ENCODE results near the gene C10orf71. TPM values are rescaled to one million over a fixed set of nuclear protein-coding genes. Genes with fewer than 3 reads are reported as not detected.

C10orf71 gene, protein sequence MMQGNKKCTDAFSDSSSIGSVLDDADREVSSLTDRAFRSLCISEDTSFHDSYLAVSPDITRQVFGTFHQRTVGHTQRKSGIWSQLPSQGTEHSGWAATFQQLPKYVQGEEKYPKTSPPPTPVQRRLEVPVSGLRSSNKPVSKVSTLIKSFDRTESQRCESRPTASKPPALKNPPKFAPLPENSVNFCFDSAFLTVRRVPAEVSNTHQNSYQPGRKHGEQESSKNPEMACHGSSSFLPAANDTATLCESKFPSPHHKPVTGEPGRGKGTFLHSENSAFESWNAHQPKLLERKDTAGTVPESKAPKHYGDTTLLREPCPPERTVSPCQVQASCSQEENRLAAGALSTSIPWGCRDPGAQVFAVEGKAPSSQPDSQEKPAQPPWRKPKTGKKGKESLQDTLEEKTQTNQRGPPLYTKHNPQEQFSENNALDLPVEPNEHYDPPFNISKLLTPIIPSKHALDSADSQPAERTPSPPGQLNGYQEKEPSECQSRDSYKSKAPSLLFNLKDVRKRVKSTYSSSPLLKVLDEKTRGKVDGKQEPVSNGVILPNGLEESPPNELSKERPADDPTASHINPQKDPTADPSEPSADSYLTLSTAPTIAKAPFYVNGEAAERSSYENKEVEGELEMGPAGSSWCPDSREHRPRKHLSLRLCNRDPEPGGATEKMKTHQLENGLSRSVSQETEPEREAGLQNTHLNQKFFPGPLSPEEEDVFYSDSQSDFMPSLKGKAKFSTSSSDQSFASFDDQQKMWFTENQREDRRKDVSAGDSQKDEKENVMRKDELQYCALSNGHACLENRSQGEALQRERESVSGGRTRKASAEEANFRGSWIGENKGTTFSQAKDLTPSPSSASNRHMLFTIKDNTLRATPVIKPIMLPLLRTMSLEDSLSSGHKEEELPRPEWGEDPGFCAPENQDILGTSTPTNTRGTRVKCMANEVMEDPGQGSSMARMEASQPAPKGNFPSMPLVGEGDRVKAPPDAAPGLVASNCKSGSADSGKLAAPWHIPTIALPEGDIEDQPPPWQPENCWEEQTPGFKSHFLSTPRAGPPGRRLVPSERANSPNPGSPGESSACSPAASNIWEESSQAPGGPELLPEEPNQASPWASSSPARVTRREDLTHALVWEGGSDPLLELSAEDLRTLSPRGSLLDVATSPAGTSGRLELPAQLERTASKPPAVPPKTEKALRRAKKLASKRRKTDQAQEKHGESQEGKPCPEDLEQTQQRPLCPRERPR (N-terminal part only)
- total RNA-seq = under 1 TPM in 1 of 9 donors, not detected in 8; 0.10 TPM
- polyA plus RNA-seq = under 1 TPM in 1 of 3 donors, not detected in 2; 0.08 TPM
- long read RNA-seq, donor 1 = 0 reads
- long read RNA-seq, donor 2 = 0 reads
- long read RNA-seq, donor 3 = 0 reads
- long read RNA-seq, donor 4 = 0 reads
- long read RNA-seq, donor 5 = 0 reads
- long read RNA-seq, donor 6, partial matches to known transcripts = 0 of 1 reads
- long read RNA-seq, donor 6, other reads (novel, unspliced or antisense) = 1 of 1 reads
- long read RNA-seq, donor 7 = 0 reads
- long read RNA-seq, donor 8 = 0 reads
- long read RNA-seq, donor 9 = 0 reads
- long read RNA-seq, donor 10 = 0 reads

DNA sequence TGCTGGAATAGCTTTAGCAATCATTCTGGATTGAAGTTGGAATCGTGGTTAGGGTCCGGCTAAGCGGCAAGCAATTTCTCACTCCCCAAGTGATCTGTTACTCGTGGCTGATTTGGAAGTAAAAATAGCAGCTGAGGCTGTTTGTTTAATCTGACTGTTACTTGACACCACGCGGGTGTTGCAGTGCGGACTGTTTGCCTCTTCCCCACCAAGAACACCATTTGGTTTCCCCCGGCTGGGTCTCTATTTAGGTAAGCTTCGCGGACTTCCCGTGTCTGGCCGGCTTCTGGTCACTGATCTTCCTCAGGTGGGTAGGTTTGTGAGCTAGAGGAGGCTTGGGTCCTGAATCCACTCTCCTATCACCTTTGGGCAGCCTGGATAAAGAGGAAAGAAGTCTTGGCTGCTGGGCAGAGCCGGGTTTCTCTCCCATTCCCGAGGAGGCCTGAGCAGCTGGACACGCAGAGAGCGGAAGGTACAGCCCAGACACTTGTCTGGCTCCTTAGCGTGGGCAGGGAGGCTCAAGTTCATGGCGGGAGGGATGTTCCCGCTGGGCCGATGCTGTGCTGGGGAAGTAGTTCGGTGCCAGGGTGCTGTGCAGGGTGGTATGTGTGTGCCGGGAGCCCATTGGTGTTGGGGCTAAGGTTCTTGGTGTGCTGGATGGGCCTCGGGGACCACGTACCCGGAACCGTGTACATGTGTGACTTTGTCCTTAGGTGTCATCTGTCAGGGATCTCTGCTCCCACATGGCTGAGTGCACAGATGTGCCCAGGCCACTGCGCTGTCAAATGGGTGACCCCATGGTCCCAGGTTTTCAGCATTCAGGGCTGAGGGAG, at the start of gene C10orf71:
TSS of gene C10orf71 (plus strand) at position 188 of the 833 bp plus-strand sequence. CDS start 23,376 bp downstream, outside the sequence.
- H3K9me3 ChIP-seq (replicated peaks in 1 of 3) = no peaks in the 10 kb centered on the region
- intact Hi-C loops (cut with DNase I) = no loop called here
- DNase-seq = no peak
- no peak within 1 kb of the TSS for H3K27ac ChIP-seq
- no peaks in the 10 kb centered on the region for H3K27me3 ChIP-seq
- no peak within 1 kb of the TSS for H3K4me3 ChIP-seq
- WGBS, 4 donors = 78 to 86% (median 82%) methylated on average over 21 to 27 of the region's 27 CpGs
- H3K36me3 ChIP-seq (replicated peaks in 1 of 2) = no peaks in the 10 kb centered on the region
- TF ChIP-seq, protein P1, sequence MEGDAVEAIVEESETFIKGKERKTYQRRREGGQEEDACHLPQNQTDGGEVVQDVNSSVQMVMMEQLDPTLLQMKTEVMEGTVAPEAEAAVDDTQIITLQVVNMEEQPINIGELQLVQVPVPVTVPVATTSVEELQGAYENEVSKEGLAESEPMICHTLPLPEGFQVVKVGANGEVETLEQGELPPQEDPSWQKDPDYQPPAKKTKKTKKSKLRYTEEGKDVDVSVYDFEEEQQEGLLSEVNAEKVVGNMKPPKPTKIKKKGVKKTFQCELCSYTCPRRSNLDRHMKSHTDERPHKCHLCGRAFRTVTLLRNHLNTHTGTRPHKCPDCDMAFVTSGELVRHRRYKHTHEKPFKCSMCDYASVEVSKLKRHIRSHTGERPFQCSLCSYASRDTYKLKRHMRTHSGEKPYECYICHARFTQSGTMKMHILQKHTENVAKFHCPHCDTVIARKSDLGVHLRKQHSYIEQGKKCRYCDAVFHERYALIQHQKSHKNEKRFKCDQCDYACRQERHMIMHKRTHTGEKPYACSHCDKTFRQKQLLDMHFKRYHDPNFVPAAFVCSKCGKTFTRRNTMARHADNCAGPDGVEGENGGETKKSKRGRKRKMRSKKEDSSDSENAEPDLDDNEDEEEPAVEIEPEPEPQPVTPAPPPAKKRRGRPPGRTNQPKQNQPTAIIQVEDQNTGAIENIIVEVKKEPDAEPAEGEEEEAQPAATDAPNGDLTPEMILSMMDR (IDR thresholded peaks at IDR 0.05) = no peak
- TF ChIP-seq POLR2A (IDR thresholded peaks at IDR 0.05) = no peak
- no peaks in the 10 kb centered on the region for H3K4me1 ChIP-seq (replicated peaks in 1 of 2)

DNA sequence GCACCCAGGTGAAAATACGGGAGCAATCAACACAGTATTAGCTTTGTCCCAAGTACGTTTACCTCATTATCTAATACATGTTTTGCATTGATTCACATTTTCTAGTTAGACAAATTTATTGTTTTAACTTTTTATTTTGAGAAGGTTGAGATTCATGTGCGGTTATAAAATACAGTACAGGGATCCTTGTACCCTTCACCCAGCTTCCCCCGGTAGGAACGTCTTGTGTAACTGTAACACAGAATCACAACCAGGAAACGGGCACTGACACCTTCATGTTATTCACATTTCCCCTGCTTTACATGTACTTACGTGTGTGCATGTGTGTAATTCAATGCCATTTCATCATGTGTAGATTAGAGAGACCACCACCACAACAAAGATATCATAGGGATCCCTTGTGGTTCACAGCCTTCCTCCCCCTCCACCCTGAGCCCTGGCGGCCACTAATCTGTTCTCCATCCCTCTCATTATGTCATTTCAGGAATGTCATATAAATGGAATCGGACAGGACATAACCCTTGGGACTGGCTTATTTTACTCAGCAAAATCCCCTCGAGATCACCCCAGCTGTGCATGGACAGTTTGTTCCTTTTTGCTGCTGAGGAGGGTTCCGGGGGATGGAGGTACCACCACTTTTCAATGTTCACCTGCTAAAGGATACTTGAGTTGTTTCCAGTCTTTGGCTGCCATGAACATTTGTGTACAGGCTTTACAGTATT, 46.5 kb upstream of the C10orf71 start:
- Histone ChIP-seq H3K4me1 (replicated peaks in 1 of 2) (no peaks in the 10 kb centered on the region), H3K9me3 (replicated peaks in 1 of 3) (no peaks in the 10 kb centered on the region), H3K27ac (no peak overlapping the region), H3K27me3 (no peaks in the 10 kb centered on the region), H3K4me3 (no peak overlapping the region), H3K36me3 (replicated peaks in 1 of 2) (no peaks in the 10 kb centered on the region)
- 74 to 80% (median 74%) methylated on average over 11 of the region's 11 CpGs for WGBS, 4 donors
- intact Hi-C loops (cut with DNase I) = no loop called here
- no peak for DNase-seq
- TF ChIP-seq, protein P1 (IDR thresholded peaks at IDR 0.05) = no peak
- no peak for TF ChIP-seq POLR2A (IDR thresholded peaks at IDR 0.05)

- H3K4me3 ChIP-seq = no peak overlapping the region
- intact Hi-C loops (cut with DNase I) = no loop called here
- no peaks in the 10 kb centered on the region for H3K36me3 ChIP-seq (replicated peaks in 1 of 2)
- WGBS, 4 donors = 65 to 80% (median 73%) methylated on average over 2 of the region's 2 CpGs
- H3K9me3 ChIP-seq (replicated peaks in 1 of 3) = no peaks in the 10 kb centered on the region
- no peak overlapping the region for H3K27ac ChIP-seq
- no peaks in the 10 kb centered on the region for H3K4me1 ChIP-seq (replicated peaks in 1 of 2)
- DNase-seq = no peak
- H3K27me3 ChIP-seq = no peaks in the 10 kb centered on the region
- TF ChIP-seq POLR2A (IDR thresholded peaks at IDR 0.05) = no peak
- TF ChIP-seq, protein P1 (IDR thresholded peaks at IDR 0.05) = no peak
These were observed 45.5 kb upstream of the C10orf71 start for GRCh38 chr10:49253340-49253906.
